Skeletal muscle satellite cell (primary cell): ENCODE results near the gene MEP1A.

Source experiments
- H3K27me3 ChIP-seq: 2 replicates; pipeline ENCODE4 v1.7.0; 2013; ENCODE audit warnings: low read length; ENCODE audit not compliant: control insufficient read depth, insufficient read depth
- H3K36me3 ChIP-seq: 2 replicates; pipeline ENCODE4 v1.7.0; 2013; ENCODE audit warnings: mild to moderate bottlenecking, control low read depth, low read length; ENCODE audit not compliant: insufficient read depth
- H3K4me1 ChIP-seq: 2 replicates; pipeline ENCODE4 v1.7.0; 2013; ENCODE audit warnings: low read length; ENCODE audit not compliant: control insufficient read depth, insufficient read depth
- H3K4me2 ChIP-seq: 2 replicates; pipeline ENCODE4 v1.7.0; 2013; ENCODE audit warnings: mild to moderate bottlenecking, low read length
- H3K4me3 ChIP-seq: 2 replicates; pipeline ENCODE4 v1.7.0; 2013; ENCODE audit warnings: low read length
- H3K9ac ChIP-seq: 2 replicates; pipeline ENCODE4 v1.7.0; 2013; ENCODE audit warnings: mild to moderate bottlenecking, low read depth, low read length, moderate library complexity
- H3K9me3 ChIP-seq: replicated peaks from 2 replicates; pipeline ENCODE4 v1.7.0; 2013; ENCODE audit warnings: mild to moderate bottlenecking, control low read depth, low read length

The MEP1A gene

DNA sequence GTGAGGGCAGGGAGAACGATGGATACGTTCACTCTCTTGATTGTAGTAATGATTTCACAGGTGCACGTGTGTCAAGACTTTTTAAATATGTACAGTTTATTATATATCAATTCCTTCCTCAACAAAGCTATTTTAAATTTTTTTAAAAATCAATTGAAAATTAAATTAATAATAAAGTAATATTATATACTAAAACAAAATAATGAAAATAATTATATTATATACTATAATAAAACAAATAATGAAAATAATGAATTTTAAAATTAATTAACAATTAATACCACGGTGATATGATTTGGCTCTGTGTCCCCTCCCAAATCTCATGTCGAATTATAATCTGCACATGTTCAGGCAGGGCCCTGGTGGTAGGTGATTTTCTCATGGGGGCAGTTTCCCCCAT is 85.8 kb downstream of the MEP1A start:
- Histone ChIP-seq H3K36me3 (no peaks in the 10 kb centered on the region), H3K9ac (no peak overlapping the region), H3K9me3 (no peaks in the 10 kb centered on the region), H3K4me3 (no peak overlapping the region), H3K4me2 (no peak overlapping the region), H3K4me1 (no peaks in the 10 kb centered on the region), H3K27me3 (peaks cover 8% of the 10 kb centered on the region)

GRCh38 chr6:46882645-46883044 is 89.5 kb downstream of the MEP1A start:
- H3K27me3 ChIP-seq, result peaks cover 8% of the 10 kb centered on the region
- no peaks in the 10 kb centered on the region for H3K9me3 ChIP-seq
- H3K4me2 ChIP-seq, result no peak overlapping the region
- no peak overlapping the region for H3K4me3 ChIP-seq
- H3K4me1 ChIP-seq, result no peaks in the 10 kb centered on the region
- no peak overlapping the region for H3K9ac ChIP-seq
- no peaks in the 10 kb centered on the region for H3K36me3 ChIP-seq

DNA sequence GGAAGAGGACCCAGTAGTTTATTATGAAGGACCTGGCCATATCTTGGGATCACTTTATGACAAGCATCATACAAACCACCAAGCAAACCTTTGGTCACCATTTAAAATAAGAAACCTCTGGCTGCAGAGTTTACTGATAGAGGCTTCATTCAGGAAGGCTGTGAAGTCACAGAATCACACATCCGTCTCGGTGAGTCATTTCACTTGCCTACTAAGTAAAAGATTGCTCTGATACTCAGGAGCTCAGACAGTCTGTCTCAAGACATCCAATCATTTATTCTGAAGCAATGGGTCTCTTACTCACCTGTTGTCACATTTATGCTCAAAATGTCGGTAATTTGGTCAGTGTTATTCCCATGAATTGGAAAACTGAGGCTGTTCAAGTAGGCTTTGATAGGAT is 94.8 kb downstream of the MEP1A start:
- no peaks in the 10 kb centered on the region for H3K27me3 ChIP-seq
- H3K9ac ChIP-seq, result no peak overlapping the region

DNA sequence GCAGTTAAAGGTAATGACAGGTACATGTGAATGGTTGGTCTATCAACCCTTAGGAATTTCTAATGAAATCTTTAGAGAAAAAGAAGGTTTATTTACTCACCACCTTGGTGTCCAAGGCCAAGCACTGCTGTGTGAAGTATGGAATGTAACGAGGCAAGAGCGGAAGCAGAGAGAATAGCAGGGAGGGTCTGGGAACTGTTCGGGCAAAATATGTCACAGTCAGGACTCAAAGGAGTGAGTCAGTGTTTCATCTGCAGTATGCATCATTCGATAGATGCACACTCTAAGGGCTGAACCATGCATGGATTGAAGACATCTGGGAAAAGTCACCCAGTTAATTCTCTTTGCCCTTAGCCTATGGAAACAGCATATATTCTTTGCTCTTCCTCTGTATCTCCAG is 95.4 kb downstream of the MEP1A start:
- H3K27me3 ChIP-seq, result no peaks in the 10 kb centered on the region
- H3K4me1 ChIP-seq, result no peaks in the 10 kb centered on the region
- no peak overlapping the region for H3K4me3 ChIP-seq
- H3K9ac ChIP-seq, result no peak overlapping the region
- H3K9me3 ChIP-seq, result no peaks in the 10 kb centered on the region
- H3K36me3 ChIP-seq, result no peaks in the 10 kb centered on the region
- no peak overlapping the region for H3K4me2 ChIP-seq

More for the DNA sequence above, 94.8 kb downstream of the MEP1A start:
- no peak overlapping the region for H3K4me2 ChIP-seq
- no peaks in the 10 kb centered on the region for H3K9me3 ChIP-seq
- no peak overlapping the region for H3K4me3 ChIP-seq
- no peaks in the 10 kb centered on the region for H3K4me1 ChIP-seq
- no peaks in the 10 kb centered on the region for H3K36me3 ChIP-seq
